HG03460 (cell line): Measurements from ENCODE around the gene DSG1.
"Not testable (repeated sequence)": the region's sequence is repeated elsewhere in the genome, so short reads cannot be mapped to it uniquely, and the experiment has no call there.

Experiments used
- ATAC-seq: cut with Tn5 transposase; IDR thresholded peaks from one replicate; pipeline ENCODE4 v1.9.1; 2021; ENCODE audit not compliant: unreplicated experiment

The DSG1 gene

GRCh38 chr18:31343454-31343853 lies 25.5 kb downstream of the DSG1 start:
- ATAC-seq = no peak

GRCh38 chr18:31353336-31353735 lies 35.4 kb downstream of the DSG1 start:
- not testable (repeated sequence) for ATAC-seq

DNA sequence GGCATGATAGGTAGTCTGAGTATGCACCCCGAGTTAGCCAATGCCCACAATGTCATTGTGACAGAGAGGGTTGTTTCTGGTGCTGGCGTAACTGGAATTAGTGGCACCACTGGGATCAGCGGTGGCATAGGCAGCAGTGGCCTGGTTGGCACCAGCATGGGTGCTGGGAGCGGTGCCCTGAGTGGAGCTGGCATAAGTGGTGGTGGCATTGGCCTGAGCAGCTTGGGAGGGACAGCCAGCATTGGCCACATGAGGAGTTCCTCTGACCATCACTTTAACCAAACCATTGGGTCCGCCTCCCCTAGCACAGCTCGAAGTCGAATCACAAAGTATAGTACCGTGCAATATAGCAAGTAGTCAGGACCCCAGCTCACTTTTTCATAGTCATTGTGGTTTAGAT lies 37.0 kb downstream of the DSG1 start:
- ATAC-seq = no peak

DNA sequence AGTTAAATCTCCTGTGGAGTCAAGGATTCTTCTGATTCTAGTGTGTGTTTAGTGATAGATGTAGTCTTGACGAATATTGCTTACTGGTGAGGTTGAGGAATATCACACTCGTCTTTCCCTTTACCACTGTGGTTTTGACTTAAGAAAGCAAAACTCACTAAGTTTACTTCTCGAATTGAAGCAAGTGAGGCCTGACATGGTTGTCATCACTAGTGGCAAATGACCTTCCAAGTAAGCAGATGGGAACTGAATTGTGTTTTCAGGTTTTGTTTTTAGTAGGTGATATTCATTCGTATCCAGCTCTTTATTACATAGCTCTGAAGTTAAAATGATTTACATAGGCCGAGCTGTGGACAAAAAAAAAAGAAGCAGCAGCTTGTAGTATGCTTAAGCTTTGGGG lies 38.1 kb downstream of the DSG1 start:
- ATAC-seq = no peak

DNA sequence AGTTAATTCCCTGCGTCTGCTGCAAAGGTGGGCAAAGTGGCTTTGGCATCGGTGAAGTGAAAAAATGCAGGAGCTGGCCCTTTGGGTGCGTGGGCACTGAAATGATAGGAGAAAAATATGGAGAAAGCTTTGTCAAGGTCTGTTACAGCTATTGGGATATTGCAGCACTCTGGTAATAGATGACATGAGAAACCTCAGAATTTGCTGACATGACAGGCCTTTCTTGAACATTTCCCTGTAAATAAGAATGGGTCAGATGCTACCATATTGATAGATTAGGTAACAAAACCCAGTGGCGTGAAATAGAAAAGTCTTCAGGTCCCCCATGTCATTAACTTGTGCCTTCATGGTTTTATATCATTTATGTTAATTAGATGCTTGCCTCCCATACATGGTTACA lies 46.2 kb downstream of the DSG1 start:
- no peak for ATAC-seq

GRCh38 chr18:31369478-31369877 lies 51.5 kb downstream of the DSG1 start:
- ATAC-seq = no peak

DNA sequence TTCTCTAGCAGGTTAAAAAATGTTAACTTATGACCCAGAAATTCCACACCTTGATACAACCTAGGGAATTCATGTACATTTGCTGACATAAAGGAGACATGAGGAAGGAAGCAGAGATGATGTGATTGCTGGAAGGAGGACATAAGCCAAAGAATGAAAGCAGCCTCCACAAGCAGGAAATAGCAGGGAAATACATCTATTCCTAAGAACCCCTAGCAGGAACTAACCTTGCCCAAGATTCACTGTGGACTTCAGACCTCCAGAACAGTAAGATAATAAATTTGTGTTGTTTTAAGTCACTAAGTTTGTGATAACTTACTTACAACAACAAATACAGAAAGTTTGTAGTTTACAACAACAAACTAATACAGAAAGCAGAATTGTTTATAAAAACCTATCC lies 54.0 kb downstream of the DSG1 start:
- ATAC-seq = no peak

GRCh38 chr18:31373641-31374040 lies 55.7 kb downstream of the DSG1 start:
- no peak for ATAC-seq

- no peak for ATAC-seq
Measured at GRCh38 chr18:31376477-31376876, 58.5 kb downstream of the DSG1 start, which contains the start of gene DSG4. Gene DSG4, plus strand, starts transcription at chr18:31376777. Its CDS starts 135 bp downstream, at chr18:31376912.

GRCh38 chr18:31380912-31381311 lies 63.0 kb downstream of the DSG1 start:
- no peak for ATAC-seq

- no peak for ATAC-seq
Measured at GRCh38 chr18:31382107-31382506, 64.1 kb downstream of the DSG1 start.

DNA sequence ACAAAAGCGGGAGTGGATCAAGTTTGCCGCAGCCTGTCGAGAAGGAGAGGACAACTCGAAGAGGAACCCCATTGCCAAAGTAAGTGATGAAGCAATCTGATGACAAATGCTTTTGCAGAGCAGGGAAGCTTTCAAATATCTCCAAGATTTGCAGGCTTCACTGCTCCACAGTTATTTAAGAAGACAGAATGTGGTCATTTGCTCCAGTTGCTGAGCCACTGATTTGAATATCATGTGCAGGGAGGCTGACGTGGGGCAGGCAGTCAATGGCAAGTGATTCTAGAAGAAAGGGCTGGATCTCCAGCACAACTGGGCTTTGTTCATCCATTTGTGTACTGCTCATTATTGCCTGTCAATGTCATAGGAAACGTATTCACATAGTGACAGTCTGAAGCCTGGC lies 68.8 kb downstream of the DSG1 start:
- ATAC-seq = no peak

- ATAC-seq = no peak
Measured at GRCh38 chr18:31393286-31393685, 75.3 kb downstream of the DSG1 start.

DNA sequence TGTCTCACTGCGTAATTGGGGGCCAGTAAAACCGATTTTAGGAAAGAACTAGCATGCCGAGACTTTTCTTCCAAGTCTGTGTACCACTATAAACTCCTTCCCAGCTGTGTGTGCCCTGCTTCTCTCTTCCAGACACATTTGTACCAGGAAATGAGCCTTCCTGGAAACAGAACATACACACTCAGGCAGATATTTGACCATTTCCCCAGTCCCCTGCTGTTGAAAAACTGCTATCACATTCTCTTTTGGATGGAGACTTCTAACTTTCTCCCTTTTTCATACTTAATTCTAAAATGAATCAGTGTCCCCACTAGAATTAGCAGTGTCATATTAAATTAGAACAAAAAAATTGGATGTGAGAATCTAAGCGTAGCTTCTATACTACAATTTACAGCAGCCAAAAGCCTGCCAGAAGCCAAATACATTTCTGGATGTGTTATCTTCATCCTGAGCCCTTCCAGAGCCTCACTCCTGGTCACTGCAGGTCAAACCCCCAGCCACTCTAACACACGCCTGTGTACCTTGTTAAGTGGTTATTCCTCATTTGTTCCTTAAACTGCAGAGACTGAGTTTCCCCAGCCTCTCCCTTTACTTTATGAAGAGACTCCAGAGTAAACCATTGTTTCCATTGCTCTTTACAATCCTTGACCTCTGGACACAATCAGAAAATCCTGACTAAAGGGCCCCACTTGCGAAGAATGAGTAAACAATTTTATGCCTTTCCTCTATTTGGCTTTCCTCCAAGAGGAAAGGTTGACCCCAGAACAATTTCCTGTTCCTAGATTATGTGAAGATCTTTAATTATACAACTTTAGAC lies 79.0 kb downstream of the DSG1 start:
- no peak for ATAC-seq

- no peak for ATAC-seq
Measured at GRCh38 chr18:31398191-31398590, 80.2 kb downstream of the DSG1 start.

- no peak for ATAC-seq
Measured at GRCh38 chr18:31399306-31400032, 81.5 kb downstream of the DSG1 start.

DNA sequence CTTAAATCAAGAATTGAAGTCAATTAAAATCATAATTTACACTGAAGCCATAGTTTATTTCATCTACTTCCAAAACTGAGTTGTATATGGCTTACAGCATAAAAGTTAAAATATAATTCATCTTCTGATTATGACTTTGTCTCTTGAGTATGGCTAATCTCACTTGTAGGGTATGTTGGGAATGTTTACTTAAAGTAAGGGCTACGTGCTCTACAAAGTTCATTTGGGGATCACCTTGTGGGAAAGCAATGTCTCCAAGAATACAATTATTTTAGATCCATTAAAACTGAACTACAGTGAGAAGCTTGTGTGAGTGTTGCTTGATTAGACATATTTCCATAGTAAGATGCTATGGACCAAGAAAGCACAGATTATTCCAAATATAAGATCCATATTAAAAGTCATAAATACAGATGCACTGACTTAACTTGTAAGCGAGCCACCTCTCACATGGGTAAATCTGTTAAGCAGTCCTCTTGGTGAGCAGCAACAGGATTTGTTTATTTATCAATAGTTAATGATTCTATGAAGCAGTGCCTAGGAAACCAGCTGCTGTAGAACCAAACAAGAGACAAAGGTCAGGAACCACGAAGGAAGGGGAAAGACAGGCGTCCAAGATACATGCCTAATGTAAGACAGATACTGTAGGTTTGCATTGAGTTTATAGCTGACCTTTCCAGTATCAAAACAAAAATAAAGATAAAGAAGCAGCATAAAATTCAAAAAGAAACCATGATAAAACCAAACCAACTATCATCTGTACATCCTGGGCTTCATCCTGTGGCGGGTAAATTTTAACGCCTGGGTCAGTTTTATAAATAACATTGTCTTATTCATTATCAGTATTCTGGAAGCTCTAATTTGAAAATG lies 83.4 kb downstream of the DSG1 start:
- no peak for ATAC-seq

- no peak for ATAC-seq
Measured at GRCh38 chr18:31402026-31402373, 84.0 kb downstream of the DSG1 start.

DNA sequence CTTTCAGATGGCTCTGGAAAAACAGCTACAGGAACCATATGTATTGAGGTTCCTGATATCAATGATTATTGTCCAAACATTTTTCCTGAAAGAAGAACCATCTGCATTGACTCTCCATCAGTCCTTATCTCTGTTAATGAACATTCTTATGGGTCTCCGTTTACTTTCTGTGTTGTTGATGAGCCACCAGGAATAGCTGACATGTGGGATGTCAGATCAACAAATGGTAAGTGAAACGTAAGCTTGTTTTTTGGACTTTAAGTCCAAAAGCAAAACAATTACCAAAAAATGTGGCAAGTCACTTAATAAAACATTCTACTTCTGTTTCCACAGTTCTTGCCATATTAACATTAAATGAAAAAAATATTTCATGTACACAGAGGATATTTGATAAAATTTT lies 85.4 kb downstream of the DSG1 start:
- no peak for ATAC-seq
